ENCODE data around the gene PRPF31.
A peak's percentile ranks its signal among the peaks of the same experiment; 100 is the strongest.

The PRPF31 gene, protein sequence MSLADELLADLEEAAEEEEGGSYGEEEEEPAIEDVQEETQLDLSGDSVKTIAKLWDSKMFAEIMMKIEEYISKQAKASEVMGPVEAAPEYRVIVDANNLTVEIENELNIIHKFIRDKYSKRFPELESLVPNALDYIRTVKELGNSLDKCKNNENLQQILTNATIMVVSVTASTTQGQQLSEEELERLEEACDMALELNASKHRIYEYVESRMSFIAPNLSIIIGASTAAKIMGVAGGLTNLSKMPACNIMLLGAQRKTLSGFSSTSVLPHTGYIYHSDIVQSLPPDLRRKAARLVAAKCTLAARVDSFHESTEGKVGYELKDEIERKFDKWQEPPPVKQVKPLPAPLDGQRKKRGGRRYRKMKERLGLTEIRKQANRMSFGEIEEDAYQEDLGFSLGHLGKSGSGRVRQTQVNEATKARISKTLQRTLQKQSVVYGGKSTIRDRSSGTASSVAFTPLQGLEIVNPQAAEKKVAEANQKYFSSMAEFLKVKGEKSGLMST

DNA sequence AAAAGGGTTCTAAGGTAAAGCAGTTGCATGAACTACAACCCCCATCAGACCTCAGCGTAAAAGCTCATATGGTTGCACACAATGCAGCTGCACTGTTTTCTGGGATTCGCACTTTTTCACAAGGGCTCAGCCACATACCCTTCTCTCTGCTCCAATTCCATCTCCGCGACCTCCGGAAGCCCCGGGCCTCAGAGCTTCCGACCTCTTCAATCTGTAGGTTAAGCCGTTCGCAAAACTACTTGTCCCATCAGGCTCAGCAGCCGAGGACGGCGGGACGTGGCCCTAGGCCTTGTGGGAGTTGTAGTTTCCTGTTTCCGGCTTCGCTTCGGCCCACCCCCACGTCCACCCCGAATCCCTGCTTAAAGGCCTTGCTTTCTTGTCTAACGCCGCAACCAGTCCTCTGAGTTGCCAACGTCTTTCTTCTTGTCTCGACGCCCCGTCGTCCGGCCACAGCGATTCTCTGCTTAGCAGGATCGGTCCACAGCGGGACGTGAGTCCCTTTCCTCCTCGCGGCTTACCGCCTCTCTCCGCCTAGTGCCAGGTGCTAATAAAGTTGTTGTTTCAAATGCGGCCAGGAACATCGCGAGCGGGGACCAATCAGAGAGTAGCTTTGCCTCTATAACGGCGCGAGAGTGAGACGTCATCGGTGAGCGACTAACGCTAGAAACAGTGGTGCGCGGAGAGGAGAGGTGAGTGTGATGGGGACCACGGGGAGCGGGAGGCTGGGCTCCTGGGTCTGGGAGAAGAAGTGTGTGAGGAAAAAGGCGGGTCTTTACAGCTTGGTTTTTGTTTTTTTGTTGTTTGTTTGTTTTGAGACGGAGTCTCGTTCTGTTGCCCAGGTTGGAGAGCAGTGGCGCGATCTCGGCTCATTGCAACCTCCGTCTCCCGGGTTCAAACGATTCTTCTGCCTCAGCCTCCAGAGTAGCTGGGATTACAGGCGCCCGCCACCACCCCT, at the start of gene PRPF31, which contains the start of gene TFPT:
PRPF31 (plus strand) TSS at position 646 of the 955 bp plus-strand sequence. CDS start 2,525 bp downstream, outside the sequence.
TFPT (minus strand) TSS at position 549 of the 955 bp plus-strand sequence; CDS start at position 161, 388 bp downstream.
- peak within 1 kb of the TSS; percentile 92 for H3K27ac ChIP-seq (ENCODE audit: low read length)
- H3K79me2 ChIP-seq (ENCODE audit: insufficient read depth, low read length), result peaks cover 67% of the 10 kb centered on the region
- H3K36me3 ChIP-seq (ENCODE audit: insufficient read depth, low read length), result peaks cover 49% of the 10 kb centered on the region
- peak within 1 kb of the TSS; percentile 94 for H3K4me2 ChIP-seq (ENCODE audit: insufficient read depth, low read length)
- ATAC-seq (ENCODE audit: insufficient read depth, low read depth), result peak; percentile 86
- H3K9ac ChIP-seq (ENCODE audit: low read depth, low read length), result peak within 1 kb of the TSS; percentile 79
- H3K4me3 ChIP-seq (ENCODE audit: low read depth in 1 of 2, low read length in 2 of 2), result peak within 1 kb of the TSS; percentile 95 to 96
- TF ChIP-seq EZH2 (IDR thresholded peaks at IDR 0.05; ENCODE audit: borderline replicate concordance, low read depth, low read length, severe bottlenecking) (no peak), CTCF (IDR thresholded peaks at IDR 0.05; ENCODE audit: borderline replicate concordance, extremely low read depth, low read length, poor library complexity, severe bottlenecking) (no peak)
- peak within 1 kb of the TSS; percentile 89 for H2AFZ ChIP-seq (ENCODE audit: low read depth, low read length)
- no peaks in the 10 kb centered on the region for H3K27me3 ChIP-seq (ENCODE audit: insufficient read depth, low read length, poor library complexity)
- peak; percentile 96 for DNase-seq
- H3K4me1 ChIP-seq (ENCODE audit: insufficient read depth, low read length), result peaks cover 27% of the 10 kb centered on the region
- H3K9me3 ChIP-seq (ENCODE audit: insufficient read depth, low read length, severe bottlenecking), result no peaks in the 10 kb centered on the region
- H4K20me1 ChIP-seq (ENCODE audit: insufficient read depth, low read length), result peaks cover 31% of the 10 kb centered on the region

GRCh38 chr19:54069470-54069869, 46.1 kb upstream of the PRPF31 start:
- ATAC-seq (ENCODE audit: insufficient read depth, low read depth), result no peak
- no peak overlapping the region for H3K9ac ChIP-seq (ENCODE audit: low read depth, low read length)
- H3K79me2 ChIP-seq (ENCODE audit: insufficient read depth, low read length), result no peaks in the 10 kb centered on the region
- no peak for TF ChIP-seq CTCF (IDR thresholded peaks at IDR 0.05; ENCODE audit: borderline replicate concordance, extremely low read depth, low read length, poor library complexity, severe bottlenecking)
- no peak for TF ChIP-seq EZH2 (IDR thresholded peaks at IDR 0.05; ENCODE audit: borderline replicate concordance, low read depth, low read length, severe bottlenecking)
- no peak overlapping the region for H2AFZ ChIP-seq (ENCODE audit: low read depth, low read length)
- no peaks in the 10 kb centered on the region for H4K20me1 ChIP-seq (ENCODE audit: insufficient read depth, low read length)
- no peaks in the 10 kb centered on the region for H3K36me3 ChIP-seq (ENCODE audit: insufficient read depth, low read length)
- no peaks in the 10 kb centered on the region for H3K27me3 ChIP-seq (ENCODE audit: insufficient read depth, low read length, poor library complexity)
- no peaks in the 10 kb centered on the region for H3K9me3 ChIP-seq (ENCODE audit: insufficient read depth, low read length, severe bottlenecking)
- no peak for DNase-seq
- no peak overlapping the region for H3K4me2 ChIP-seq (ENCODE audit: insufficient read depth, low read length)
- no peak overlapping the region for H3K27ac ChIP-seq (ENCODE audit: low read length)
- H3K4me3 ChIP-seq (ENCODE audit: low read depth in 1 of 2, low read length in 2 of 2), result no peak overlapping the region
- no peaks in the 10 kb centered on the region for H3K4me1 ChIP-seq (ENCODE audit: insufficient read depth, low read length)

DNA sequence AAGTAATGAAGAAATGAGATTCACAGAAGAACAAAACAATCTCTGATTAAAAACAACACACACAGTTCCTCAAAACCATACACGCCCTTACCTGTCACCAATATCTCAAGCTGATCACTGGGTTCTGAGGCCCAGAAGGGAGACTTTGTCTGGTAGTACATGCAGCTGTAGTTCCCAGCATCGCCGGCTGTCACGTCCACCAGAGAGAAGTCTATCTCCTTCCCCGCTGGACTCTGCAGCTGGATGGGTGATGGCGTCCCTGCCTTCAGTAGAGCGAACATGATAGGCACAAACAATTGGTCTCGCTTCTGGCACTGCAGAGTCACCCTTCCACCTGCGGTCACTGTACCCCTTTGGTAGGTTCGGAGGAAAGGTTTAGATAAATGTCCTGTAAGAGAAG, 41.7 kb upstream of the PRPF31 start:
- no peak for DNase-seq
- no peak overlapping the region for H3K4me2 ChIP-seq (ENCODE audit: insufficient read depth, low read length)
- no peak for TF ChIP-seq EZH2 (IDR thresholded peaks at IDR 0.05; ENCODE audit: borderline replicate concordance, low read depth, low read length, severe bottlenecking)
- TF ChIP-seq CTCF (IDR thresholded peaks at IDR 0.05; ENCODE audit: borderline replicate concordance, extremely low read depth, low read length, poor library complexity, severe bottlenecking), result no peak
- H3K9ac ChIP-seq (ENCODE audit: low read depth, low read length), result no peak overlapping the region
- no peaks in the 10 kb centered on the region for H3K36me3 ChIP-seq (ENCODE audit: insufficient read depth, low read length)
- no peaks in the 10 kb centered on the region for H4K20me1 ChIP-seq (ENCODE audit: insufficient read depth, low read length)
- no peak for ATAC-seq (ENCODE audit: insufficient read depth, low read depth)
- H3K79me2 ChIP-seq (ENCODE audit: insufficient read depth, low read length), result no peaks in the 10 kb centered on the region
- H3K4me1 ChIP-seq (ENCODE audit: insufficient read depth, low read length), result no peaks in the 10 kb centered on the region
- H3K9me3 ChIP-seq (ENCODE audit: insufficient read depth, low read length, severe bottlenecking), result no peaks in the 10 kb centered on the region
- H3K27ac ChIP-seq (ENCODE audit: low read length), result no peak overlapping the region
- H3K27me3 ChIP-seq (ENCODE audit: insufficient read depth, low read length, poor library complexity), result no peaks in the 10 kb centered on the region
- no peak overlapping the region for H3K4me3 ChIP-seq (ENCODE audit: low read depth in 1 of 2, low read length in 2 of 2)
- no peak overlapping the region for H2AFZ ChIP-seq (ENCODE audit: low read depth, low read length)
